Pons (tissue), 1 donor: ENCODE measurements around the gene ZNF784.
"Not testable (repeated sequence)": the region's sequence is repeated elsewhere in the genome, so short reads cannot be mapped to it uniquely, and the experiment has no call there.

Experiments
- DNase-seq: peaks from one replicate; pipeline ENCODE4 v3.0.0-alpha.2; 2016; ENCODE audit warnings: low spot score

ZNF784 gene

GRCh38 chr19:55583897-55584296, 40.5 kb downstream of the ZNF784 start:
- not testable (repeated sequence) for DNase-seq

- not testable (repeated sequence) for DNase-seq
These were observed 42.1 kb downstream of the ZNF784 start for GRCh38 chr19:55582284-55582683.

- DNase-seq: peak; percentile 28
These were observed 42.5 kb downstream of the ZNF784 start for GRCh38 chr19:55581823-55582223.

GRCh38 chr19:55581145-55581822, 43.1 kb downstream of the ZNF784 start:
- peak; percentile 16 for DNase-seq

- DNase-seq: peak; percentile 82
These were observed 43.7 kb downstream of the ZNF784 start, which contains the start of gene ZNF579 for GRCh38 chr19:55580628-55581144. Gene ZNF579, minus strand, starts transcription at chr19:55580848. Its CDS starts 1,209 bp downstream, at chr19:55579639.

- DNase-seq: no peak
These were observed 44.4 kb downstream of the ZNF784 start for GRCh38 chr19:55579766-55580621.

- DNase-seq: no peak
These were observed 45.3 kb downstream of the ZNF784 start for GRCh38 chr19:55578761-55579747.

GRCh38 chr19:55578031-55578760, 46.2 kb downstream of the ZNF784 start:
- DNase-seq: no peak

GRCh38 chr19:55576746-55577145, 47.6 kb downstream of the ZNF784 start:
- DNase-seq: no peak

GRCh38 chr19:55573929-55574328, 50.4 kb downstream of the ZNF784 start:
- DNase-seq: not testable (repeated sequence)
